Measurements from ENCODE around the gene ZNF469. TPM values are rescaled to one million over a fixed set of nuclear protein-coding genes. Genes with fewer than 3 reads are reported as not detected.
"Not testable (repeated sequence)": the region's sequence is repeated elsewhere in the genome, so short reads cannot be mapped to it uniquely, and the experiment has no call there.

Gene ZNF469
- total and polyA plus RNA-seq, 11 donors = 0.48 to 2.8 (median 1.00) TPM

DNA sequence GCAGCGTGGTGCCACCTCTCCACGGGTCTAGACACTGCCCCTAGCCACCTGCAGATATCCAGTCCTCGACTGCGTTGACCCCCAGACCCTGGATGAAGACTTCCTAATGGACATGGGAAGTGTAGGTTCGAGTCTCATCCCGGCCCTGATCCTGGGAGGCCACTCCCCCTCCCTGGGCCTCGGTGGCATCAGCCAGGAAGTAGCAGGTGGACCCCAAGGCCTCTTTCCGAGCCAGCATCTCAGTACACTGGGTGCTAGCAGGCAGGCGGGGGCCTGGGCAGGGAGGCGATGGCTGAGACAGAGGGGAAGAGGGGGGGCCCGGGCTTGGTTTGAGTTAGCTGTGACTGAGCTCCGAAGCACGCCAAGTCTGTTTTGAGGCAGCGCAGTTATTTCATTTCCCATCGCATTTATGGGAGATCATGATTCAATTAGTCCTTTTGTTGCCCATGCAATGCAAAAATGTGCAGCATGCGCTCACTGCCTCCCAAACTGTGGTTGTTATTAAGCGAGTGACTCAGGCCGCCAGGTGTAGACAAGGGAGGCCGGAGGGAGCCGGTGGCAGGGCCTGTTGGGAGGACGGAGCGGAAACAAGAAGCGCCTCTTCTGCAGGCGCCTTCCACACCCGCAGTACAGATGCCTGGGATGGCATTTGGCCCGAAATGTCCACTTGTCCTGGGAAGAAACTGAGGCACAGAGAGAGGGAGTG lies 25.3 kb upstream of the ZNF469 start:
- intact Hi-C loops (cut with DNase I) = no loop called here
- H3K9me3 ChIP-seq = peaks cover 0 to 9% (median 0%) of the 10 kb centered on the region in 12 donors
- ATAC-seq (no peak), DNase-seq (peak in 2 of 5 donors; percentile 17 to 37)
- no peak overlapping the region for H3K27ac ChIP-seq
- H3K4me3 ChIP-seq = no peak overlapping the region
- no peak for TF ChIP-seq POLR2A (IDR thresholded peaks at IDR 0.05)
- TF ChIP-seq, protein P1, sequence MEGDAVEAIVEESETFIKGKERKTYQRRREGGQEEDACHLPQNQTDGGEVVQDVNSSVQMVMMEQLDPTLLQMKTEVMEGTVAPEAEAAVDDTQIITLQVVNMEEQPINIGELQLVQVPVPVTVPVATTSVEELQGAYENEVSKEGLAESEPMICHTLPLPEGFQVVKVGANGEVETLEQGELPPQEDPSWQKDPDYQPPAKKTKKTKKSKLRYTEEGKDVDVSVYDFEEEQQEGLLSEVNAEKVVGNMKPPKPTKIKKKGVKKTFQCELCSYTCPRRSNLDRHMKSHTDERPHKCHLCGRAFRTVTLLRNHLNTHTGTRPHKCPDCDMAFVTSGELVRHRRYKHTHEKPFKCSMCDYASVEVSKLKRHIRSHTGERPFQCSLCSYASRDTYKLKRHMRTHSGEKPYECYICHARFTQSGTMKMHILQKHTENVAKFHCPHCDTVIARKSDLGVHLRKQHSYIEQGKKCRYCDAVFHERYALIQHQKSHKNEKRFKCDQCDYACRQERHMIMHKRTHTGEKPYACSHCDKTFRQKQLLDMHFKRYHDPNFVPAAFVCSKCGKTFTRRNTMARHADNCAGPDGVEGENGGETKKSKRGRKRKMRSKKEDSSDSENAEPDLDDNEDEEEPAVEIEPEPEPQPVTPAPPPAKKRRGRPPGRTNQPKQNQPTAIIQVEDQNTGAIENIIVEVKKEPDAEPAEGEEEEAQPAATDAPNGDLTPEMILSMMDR (IDR thresholded peaks at IDR 0.05) = no peak
- no peaks in the 10 kb centered on the region for H3K36me3 ChIP-seq
- no peaks in the 10 kb centered on the region for H3K4me1 ChIP-seq
- WGBS, 4 donors = 89 to 92% (median 91%) methylated on average over 26 of the region's 26 CpGs
- H3K27me3 ChIP-seq = peaks cover 0 to 7% (median 0%) of the 10 kb centered on the region in 9 donors

- Histone ChIP-seq H3K4me1 (no peaks in the 10 kb centered on the region), H3K27ac (no peak overlapping the region), H3K36me3 (no peaks in the 10 kb centered on the region), H3K9me3 (peaks cover 0 to 15% (median 0%) of the 10 kb centered on the region in 12 donors), H3K4me3 (no peak overlapping the region), H3K27me3 (peaks cover 0 to 7% (median 0%) of the 10 kb centered on the region in 9 donors)
- no peak for ATAC-seq
- peak in 2 of 5 donors; percentile 25 to 58 for DNase-seq
- intact Hi-C loops (cut with DNase I) = no loop called here
- TF ChIP-seq POLR2A (IDR thresholded peaks at IDR 0.05) = no peak
- TF ChIP-seq, protein P1 (IDR thresholded peaks at IDR 0.05) = no peak
- 65 to 71% (median 70%) methylated on average over 13 to 16 of the region's 16 CpGs for WGBS, 4 donors
These were observed 24.7 kb upstream of the ZNF469 start for GRCh38 chr16:88358023-88358420.

DNA sequence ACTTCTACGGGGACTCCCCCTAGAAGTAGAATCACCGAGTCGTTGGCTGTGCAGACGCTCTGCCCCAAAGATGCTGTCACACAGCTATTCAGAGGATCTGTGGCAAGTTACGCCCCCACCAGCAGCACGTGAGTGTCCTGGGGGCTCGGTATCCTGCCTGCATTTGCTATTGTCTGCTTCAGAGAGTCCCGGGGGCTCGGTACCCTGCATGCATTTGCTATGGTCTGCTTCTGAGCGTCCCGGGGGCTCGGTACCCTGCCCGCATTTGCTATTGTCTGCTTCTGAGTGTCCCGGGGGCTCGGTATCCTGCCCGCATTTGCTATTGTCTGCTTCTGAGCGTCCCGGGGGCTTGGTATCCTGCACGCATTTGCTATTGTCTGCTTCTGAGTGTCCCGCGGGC lies 23.8 kb upstream of the ZNF469 start:
- DNase-seq = peak in 1 of 5 donors; percentile 7
- WGBS, 4 donors = 74 to 89% (median 77%) methylated on average over 18 to 21 of the region's 21 CpGs
- peaks cover 0 to 17% (median 0%) of the 10 kb centered on the region in 12 donors for H3K9me3 ChIP-seq
- H3K4me1 ChIP-seq = no peaks in the 10 kb centered on the region
- no peak for TF ChIP-seq POLR2A (IDR thresholded peaks at IDR 0.05)
- TF ChIP-seq, protein P1 (IDR thresholded peaks at IDR 0.05) = no peak
- peaks cover 0 to 13% (median 0%) of the 10 kb centered on the region in 9 donors for H3K27me3 ChIP-seq
- no peaks in the 10 kb centered on the region for H3K36me3 ChIP-seq
- no peak for ATAC-seq
- no peak overlapping the region for H3K4me3 ChIP-seq
- no peak overlapping the region for H3K27ac ChIP-seq
- intact Hi-C loops (cut with DNase I) = no loop called here

- H3K27ac ChIP-seq; H3K4me3 ChIP-seq; H3K4me1 ChIP-seq; ATAC-seq; intact Hi-C loops (cut with DNase I); H3K36me3 ChIP-seq: not testable (repeated sequence)
- peaks cover 0 to 13% (median 0%) of the 10 kb centered on the region in 9 donors for H3K27me3 ChIP-seq
- WGBS, 4 donors = 87 to 94% (median 92%) methylated on average over 15 to 20 of the region's 20 CpGs
- peaks cover 0 to 17% (median 0%) of the 10 kb centered on the region in 12 donors for H3K9me3 ChIP-seq
- peak in 2 of 5 donors; percentile 4 to 14 for DNase-seq
These were observed 22.4 kb upstream of the ZNF469 start for GRCh38 chr16:88360401-88360800.

Data from heart left ventricle (tissue), 16 donors.